Cardiac septum (tissue), 1 donor: ENCODE data around the gene TXNL4B. TPM values are rescaled to one million over a fixed set of nuclear protein-coding genes. Genes with fewer than 3 reads are reported as not detected.

Experiments
- DNase-seq: peaks from one replicate; pipeline ENCODE4 v3.0.0-alpha.2; 2020; ENCODE audit warnings: low spot score
- intact Hi-C: fragments of 100-400 bp; cut with DNase I; formaldehyde crosslinking; loops from one replicate; pipeline ENCODE4 v1.14.0; 2022
- total RNA-seq: library from RNA; stranded (reverse); fragmentation: NEBNext Ultra II Directional; extraction: Animal tissue kit (Norgen Biotek cat#: 25700); gene quantifications from one replicate; pipeline ENCODE4 v1.2.1, GENCODE V29; 2021
- donor health status: DM: no; HTN: no; CAD: no.

Gene TXNL4B
- total RNA-seq, 1 donor from 2014 or later: 5.8 TPM

- intact Hi-C loops: no loop called here
- no peak for DNase-seq
Observed at GRCh38 chr16:72049110-72049509, 44.3 kb downstream of the TXNL4B start.

DNA sequence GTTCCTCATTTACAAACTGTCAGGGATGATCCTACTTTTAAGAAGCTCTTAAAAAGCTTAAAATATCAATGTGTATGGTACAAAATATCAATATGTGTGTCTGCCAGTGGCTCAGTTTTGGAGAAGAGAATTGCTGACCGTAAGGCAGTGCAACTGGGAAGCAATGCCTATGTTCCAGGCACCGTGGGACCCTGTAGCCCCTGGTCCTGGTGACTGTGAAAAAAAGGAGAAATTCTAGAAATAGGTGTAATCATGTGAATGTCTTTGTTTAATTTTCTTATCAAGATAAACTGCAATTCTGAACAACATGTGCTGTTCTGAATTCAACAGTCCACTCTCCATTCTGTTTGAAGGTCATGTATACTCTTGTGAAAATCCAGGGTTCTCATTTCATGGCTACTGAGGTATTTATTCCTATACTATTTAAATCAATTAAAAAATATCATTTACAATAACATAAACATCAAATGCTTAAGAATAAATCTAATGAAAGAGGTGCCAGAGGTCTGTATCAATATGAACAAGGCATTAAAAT, 48.5 kb downstream of the TXNL4B start:
- intact Hi-C loops: no loop called here
- no peak for DNase-seq

DNA sequence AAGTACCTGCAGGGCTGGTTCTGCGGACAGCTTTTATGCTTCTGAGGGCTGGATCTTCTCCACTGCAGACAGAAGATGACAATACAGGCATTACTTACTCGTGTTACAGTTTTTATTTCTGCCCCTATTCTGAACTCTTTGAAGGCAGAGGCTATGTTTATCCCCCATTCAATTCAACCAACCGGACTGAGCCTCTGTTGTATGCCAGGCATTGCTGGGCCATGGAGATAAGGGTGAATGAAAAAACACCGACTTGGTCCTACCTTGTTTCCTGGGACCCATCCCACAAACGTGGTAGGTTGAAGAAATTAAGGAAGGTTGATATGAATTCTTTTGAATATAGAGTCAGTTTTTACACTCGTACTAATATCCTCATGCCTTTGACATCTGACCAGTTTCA, 49.1 kb downstream of the TXNL4B start:
- no peak for DNase-seq
- intact Hi-C loops: no loop called here

DNA sequence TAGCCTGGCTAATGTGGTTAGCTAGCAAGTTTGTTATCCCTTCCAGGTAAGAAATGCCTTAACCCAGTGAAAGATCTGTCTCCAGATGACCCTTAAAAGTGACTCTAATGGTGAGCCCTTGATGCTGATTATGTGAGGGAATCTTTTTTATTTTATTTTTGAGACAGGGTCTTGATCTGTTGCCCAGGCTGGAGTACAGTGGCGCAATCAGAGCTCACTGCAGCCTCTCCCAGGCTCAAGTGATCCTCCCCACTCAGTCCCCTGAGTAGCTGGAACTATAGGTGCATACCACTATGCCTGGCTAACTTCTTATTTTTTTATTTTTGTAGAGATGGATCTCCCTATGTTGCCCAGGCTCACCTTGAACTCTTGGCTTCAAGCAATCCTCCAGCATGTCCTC, 49.9 kb downstream of the TXNL4B start:
- intact Hi-C loops: no loop called here
- no peak for DNase-seq

DNA sequence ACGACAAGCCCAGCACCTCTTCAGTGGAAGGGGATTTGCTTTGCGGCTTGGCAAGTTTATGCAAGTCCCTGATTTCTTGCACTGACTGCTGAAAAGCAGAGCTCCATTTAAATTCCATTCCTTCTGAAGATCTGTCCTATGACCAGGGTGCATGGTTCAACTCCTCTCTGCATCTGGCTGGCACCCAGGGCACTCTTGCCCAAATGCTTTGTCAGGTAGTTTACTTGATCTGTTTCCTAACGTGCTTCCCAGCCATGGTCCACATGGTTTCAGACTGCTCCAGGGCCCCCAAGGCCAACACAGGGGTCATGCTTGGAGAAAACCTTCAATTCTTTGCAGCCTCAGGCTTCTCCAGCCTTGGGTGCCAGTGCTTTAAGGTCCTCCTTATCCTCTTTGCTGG, 50.4 kb downstream of the TXNL4B start:
- intact Hi-C loops: no loop called here
- DNase-seq: no peak

DNA sequence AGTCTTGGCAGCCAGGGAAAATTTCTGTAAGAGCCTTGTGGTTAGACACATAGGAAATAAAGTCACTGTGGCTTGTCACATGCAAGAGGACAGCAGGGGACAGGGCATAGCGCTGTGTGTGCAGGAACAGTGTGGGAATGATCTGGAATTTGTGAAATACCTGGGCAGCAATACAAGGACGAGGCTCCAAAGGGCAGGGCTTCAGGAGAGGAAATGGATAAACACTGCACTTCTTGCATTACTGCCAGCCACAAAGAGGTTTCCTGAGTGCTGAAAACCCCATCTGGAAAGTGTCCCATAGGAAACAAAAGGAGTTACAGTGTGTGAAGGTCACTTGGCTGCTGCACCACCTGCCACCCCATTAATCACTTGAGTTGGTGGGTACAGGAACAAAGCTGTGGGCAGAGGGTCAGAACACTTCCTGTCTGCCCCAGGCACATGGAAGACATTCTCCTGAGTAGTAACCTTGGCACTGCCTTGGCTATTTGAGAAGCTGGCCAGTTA, 51.2 kb downstream of the TXNL4B start:
- DNase-seq: no peak
- intact Hi-C loops: no loop called here

GRCh38 chr16:72036098-72036497, 57.3 kb downstream of the TXNL4B start:
- intact Hi-C loops: no loop called here
- no peak for DNase-seq

Other genes starting within 250 kb of the TXNL4B start
- 22.9 TPM for gene ATXN1L, start 247.6 kb downstream of the TXNL4B start, total RNA-seq
- 7.2 TPM for gene ZNF821, start 209.4 kb downstream of the TXNL4B start, total RNA-seq
- gene IST1, start 198.1 kb downstream of the TXNL4B start, total RNA-seq: 111 TPM
- not detected for gene PKD1L3, start 93.2 kb downstream of the TXNL4B start, total RNA-seq
- 7.3 TPM for gene DHODH, start 84.9 kb downstream of the TXNL4B start, total RNA-seq
- gene HP, start 39.1 kb downstream of the TXNL4B start, total RNA-seq: 8.3 TPM
- 37.3 TPM for gene HPR, start 30.4 kb downstream of the TXNL4B start, total RNA-seq
- 41.2 TPM for gene DHX38, start 227 bp upstream of the TXNL4B start, total RNA-seq
- gene PMFBP1, start 78.5 kb upstream of the TXNL4B start, total RNA-seq: 0.08 TPM